Measurements from ENCODE around the gene PTPRN2. TPM values are rescaled to one million over a fixed set of nuclear protein-coding genes. Genes with fewer than 3 reads are reported as not detected.

PTPRN2 gene
- total RNA-seq, 1 experiment from 2014 or later = 0.11 TPM

- ChIA-PET POLR2A (ENCODE audit: low non-redundant PET) (no interaction called here), CTCF (no interaction called here)
- no peak for DNase-seq (ENCODE audit: low spot score)
- BruUV-seq (replicated peaks) = no TSS peak
- intact Hi-C loops (cut with micrococcal nuclease; ENCODE audit: unreplicated experiment) = no loop called here
- TF ChIP-seq EZH2 (IDR thresholded peaks at IDR 0.05; ENCODE audit: borderline replicate concordance, low read depth, low read length, poor library complexity, severe bottlenecking) = no peak
- no peak for TF ChIP-seq CTCF (conservative IDR thresholded peaks at IDR 0.05; ENCODE audit: low read depth, low read length)
- Histone ChIP-seq H3K27me3 (replicated peaks; ENCODE audit: insufficient read depth, low read depth, low read length, poor library complexity) (peaks cover 44% of the 10 kb centered on the region), H3K9me3 (ENCODE audit: low read depth, low read length, poor library complexity, severe bottlenecking) (no peaks in the 10 kb centered on the region), H3K4me3 (ENCODE audit: low read depth, low read length, poor library complexity, severe bottlenecking) (no peak overlapping the region), H3K4me1 (ENCODE audit: insufficient read depth, low read length, poor library complexity, severe bottlenecking) (peaks cover 4% of the 10 kb centered on the region), H3K36me3 (ENCODE audit: insufficient read depth, low read length, poor library complexity, severe bottlenecking) (no peaks in the 10 kb centered on the region), H3K27ac (ENCODE audit: low read depth, low read length, poor library complexity, severe bottlenecking) (no peak overlapping the region)
Measured at GRCh38 chr7:157673573-157673972, 914.0 kb downstream of the PTPRN2 start.

- CTCF ChIA-PET = no interaction called here
- Histone ChIP-seq H3K27ac (ENCODE audit: low read depth, low read length, poor library complexity, severe bottlenecking) (no peak overlapping the region), H3K4me1 (ENCODE audit: insufficient read depth, low read length, poor library complexity, severe bottlenecking) (peaks cover 4% of the 10 kb centered on the region), H3K36me3 (ENCODE audit: insufficient read depth, low read length, poor library complexity, severe bottlenecking) (no peaks in the 10 kb centered on the region), H3K9me3 (ENCODE audit: low read depth, low read length, poor library complexity, severe bottlenecking) (no peaks in the 10 kb centered on the region), H3K4me3 (ENCODE audit: low read depth, low read length, poor library complexity, severe bottlenecking) (no peak overlapping the region), H3K27me3 (replicated peaks; ENCODE audit: insufficient read depth, low read depth, low read length, poor library complexity) (peaks cover 25% of the 10 kb centered on the region)
- TF ChIP-seq CTCF (conservative IDR thresholded peaks at IDR 0.05; ENCODE audit: low read depth, low read length) = no peak
- no peak for TF ChIP-seq EZH2 (IDR thresholded peaks at IDR 0.05; ENCODE audit: borderline replicate concordance, low read depth, low read length, poor library complexity, severe bottlenecking)
- no peak for DNase-seq (ENCODE audit: low spot score)
- intact Hi-C loops (cut with micrococcal nuclease; ENCODE audit: unreplicated experiment) = no loop called here
- POLR2A ChIA-PET (ENCODE audit: low non-redundant PET) = no interaction called here
- no TSS peak for BruUV-seq (replicated peaks)
Measured at GRCh38 chr7:157671358-157672255, 916.0 kb downstream of the PTPRN2 start.

GRCh38 chr7:157670490-157671357 is 916.9 kb downstream of the PTPRN2 start:
- Histone ChIP-seq H3K9me3 (ENCODE audit: low read depth, low read length, poor library complexity, severe bottlenecking) (no peaks in the 10 kb centered on the region), H3K4me3 (ENCODE audit: low read depth, low read length, poor library complexity, severe bottlenecking) (no peak overlapping the region)
- POLR2A ChIA-PET (ENCODE audit: low non-redundant PET) = no interaction called here

More at GRCh38 chr7:157670490-157671357, 916.9 kb downstream of the PTPRN2 start:
- H3K36me3 ChIP-seq (ENCODE audit: insufficient read depth, low read length, poor library complexity, severe bottlenecking) = no peaks in the 10 kb centered on the region
- CTCF ChIA-PET = no interaction called here
- intact Hi-C loops (cut with micrococcal nuclease; ENCODE audit: unreplicated experiment) = no loop called here
- peaks cover 4% of the 10 kb centered on the region for H3K4me1 ChIP-seq (ENCODE audit: insufficient read depth, low read length, poor library complexity, severe bottlenecking)
- TF ChIP-seq CTCF (conservative IDR thresholded peaks at IDR 0.05; ENCODE audit: low read depth, low read length) (no peak), EZH2 (IDR thresholded peaks at IDR 0.05; ENCODE audit: borderline replicate concordance, low read depth, low read length, poor library complexity, severe bottlenecking) (no peak)
- peak; percentile 29 for DNase-seq (ENCODE audit: low spot score)
- BruUV-seq (replicated peaks) = no TSS peak
- peaks cover 16% of the 10 kb centered on the region for H3K27me3 ChIP-seq (replicated peaks; ENCODE audit: insufficient read depth, low read depth, low read length, poor library complexity)
- no peak overlapping the region for H3K27ac ChIP-seq (ENCODE audit: low read depth, low read length, poor library complexity, severe bottlenecking)

Measured in A673 (cell line).